NB4 (cell line): ENCODE data around the gene TMBIM4.
A peak's percentile ranks its signal among the peaks of the same experiment; 100 is the strongest.
"Not testable (repeated sequence)": the region's sequence is repeated elsewhere in the genome, so short reads cannot be mapped to it uniquely, and the experiment has no call there.

Source experiments
- DNase-seq: peaks from one replicate; pipeline ENCODE4 v3.0.0; 2010; ENCODE audit warnings: low read depth
- H3K4me3 ChIP-seq: one replicate; pipeline ENCODE4 v1.5.1; 2011; ENCODE audit warnings: mild to moderate bottlenecking, low read depth, low read length, moderate library complexity
- MYC ChIP-seq: IDR thresholded peaks from 2 replicates; pipeline ENCODE4 v1.6.1; 2011; ENCODE audit warnings: low read depth, low read length
- POLR2A ChIP-seq: IDR thresholded peaks from 2 replicates; pipeline ENCODE4 v1.6.1; 2011; ENCODE audit warnings: mild to moderate bottlenecking; ENCODE audit not compliant: insufficient read length; ENCODE audit errors: extremely low read depth
- TF ChIP-seq, protein P1 (sequence below): IDR thresholded peaks from one replicate; pipeline ENCODE4 v1.5.1; 2012; ENCODE audit warnings: low read depth, low read length
- TF ChIP-seq, protein P2 (sequence below): IDR thresholded peaks from 2 replicates; pipeline ENCODE4 v1.6.1; 2011; ENCODE audit warnings: low read depth, low read length

TMBIM4 gene

DNA sequence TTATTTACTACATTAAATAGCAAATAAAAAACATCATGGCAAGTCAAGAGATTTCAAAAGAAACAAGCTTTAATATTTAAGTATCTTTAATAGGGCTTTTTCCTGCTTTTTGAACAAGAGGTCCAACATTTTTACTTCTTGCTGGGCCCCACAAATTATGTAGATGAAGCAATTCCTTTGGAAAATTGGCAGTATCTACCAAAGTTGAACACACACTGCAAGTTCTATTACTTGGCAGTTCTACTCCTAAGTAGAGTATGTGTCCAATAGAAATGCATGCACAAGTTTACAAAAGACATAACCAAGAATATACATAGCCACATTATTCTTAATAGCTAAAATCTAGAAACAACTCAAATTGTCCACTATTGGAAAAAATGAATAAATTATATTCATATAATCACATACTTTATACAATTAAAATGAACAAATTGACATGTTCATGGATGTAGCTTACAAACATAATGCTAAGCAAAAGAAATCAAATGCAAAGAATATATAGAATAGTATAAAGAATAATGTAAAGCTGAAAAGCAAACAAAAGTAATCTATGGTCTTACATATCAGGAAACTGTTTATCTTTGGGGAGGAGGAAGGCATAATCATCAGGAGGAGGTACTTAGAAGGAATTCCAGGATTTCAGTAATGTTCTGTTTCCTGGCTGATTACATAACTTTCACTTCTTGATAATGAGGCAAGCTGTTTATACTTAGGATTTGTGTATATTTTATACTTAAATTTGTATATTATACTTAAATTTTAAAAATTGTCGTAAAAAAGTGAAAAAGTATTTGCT lies 6.5 kb upstream of the TMBIM4 start:
- no peak overlapping the region for H3K4me3 ChIP-seq
- no peak for DNase-seq
- TF ChIP-seq MYC = no peak
- no peak for TF ChIP-seq POLR2A

- not testable (repeated sequence) for DNase-seq
Observed at GRCh38 chr12:66174391-66175325, 4.9 kb upstream of the TMBIM4 start.

DNA sequence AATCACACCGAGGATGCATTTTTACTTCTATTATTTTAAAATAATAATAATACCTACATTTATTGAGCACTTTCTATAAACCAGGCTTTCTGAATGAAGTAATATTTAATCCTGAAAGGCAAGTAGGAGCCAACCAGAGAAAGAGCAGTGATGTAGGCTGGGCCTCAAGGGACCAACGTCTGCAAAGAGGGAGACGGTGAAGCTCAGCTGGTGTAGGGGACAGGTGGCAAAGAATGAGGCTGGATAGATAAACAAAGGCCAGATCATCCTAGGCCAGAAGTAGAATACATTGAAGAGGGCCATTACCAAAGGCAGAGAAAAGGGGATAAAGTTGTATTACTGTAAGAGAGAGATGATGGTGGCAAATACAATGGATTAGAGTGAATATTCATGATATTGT lies 810 bp upstream of the TMBIM4 start:
- DNase-seq = no peak
- H3K4me3 ChIP-seq = peak overlapping the region; percentile 86
- TF ChIP-seq, protein P1, sequence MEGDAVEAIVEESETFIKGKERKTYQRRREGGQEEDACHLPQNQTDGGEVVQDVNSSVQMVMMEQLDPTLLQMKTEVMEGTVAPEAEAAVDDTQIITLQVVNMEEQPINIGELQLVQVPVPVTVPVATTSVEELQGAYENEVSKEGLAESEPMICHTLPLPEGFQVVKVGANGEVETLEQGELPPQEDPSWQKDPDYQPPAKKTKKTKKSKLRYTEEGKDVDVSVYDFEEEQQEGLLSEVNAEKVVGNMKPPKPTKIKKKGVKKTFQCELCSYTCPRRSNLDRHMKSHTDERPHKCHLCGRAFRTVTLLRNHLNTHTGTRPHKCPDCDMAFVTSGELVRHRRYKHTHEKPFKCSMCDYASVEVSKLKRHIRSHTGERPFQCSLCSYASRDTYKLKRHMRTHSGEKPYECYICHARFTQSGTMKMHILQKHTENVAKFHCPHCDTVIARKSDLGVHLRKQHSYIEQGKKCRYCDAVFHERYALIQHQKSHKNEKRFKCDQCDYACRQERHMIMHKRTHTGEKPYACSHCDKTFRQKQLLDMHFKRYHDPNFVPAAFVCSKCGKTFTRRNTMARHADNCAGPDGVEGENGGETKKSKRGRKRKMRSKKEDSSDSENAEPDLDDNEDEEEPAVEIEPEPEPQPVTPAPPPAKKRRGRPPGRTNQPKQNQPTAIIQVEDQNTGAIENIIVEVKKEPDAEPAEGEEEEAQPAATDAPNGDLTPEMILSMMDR = no peak
- TF ChIP-seq, protein P2, sequence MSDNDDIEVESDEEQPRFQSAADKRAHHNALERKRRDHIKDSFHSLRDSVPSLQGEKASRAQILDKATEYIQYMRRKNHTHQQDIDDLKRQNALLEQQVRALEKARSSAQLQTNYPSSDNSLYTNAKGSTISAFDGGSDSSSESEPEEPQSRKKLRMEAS = no peak
- TF ChIP-seq POLR2A (no peak), MYC (no peak)

More at GRCh38 chr12:66174391-66175325, 4.9 kb upstream of the TMBIM4 start:
- not testable (repeated sequence) for H3K4me3 ChIP-seq

DNA sequence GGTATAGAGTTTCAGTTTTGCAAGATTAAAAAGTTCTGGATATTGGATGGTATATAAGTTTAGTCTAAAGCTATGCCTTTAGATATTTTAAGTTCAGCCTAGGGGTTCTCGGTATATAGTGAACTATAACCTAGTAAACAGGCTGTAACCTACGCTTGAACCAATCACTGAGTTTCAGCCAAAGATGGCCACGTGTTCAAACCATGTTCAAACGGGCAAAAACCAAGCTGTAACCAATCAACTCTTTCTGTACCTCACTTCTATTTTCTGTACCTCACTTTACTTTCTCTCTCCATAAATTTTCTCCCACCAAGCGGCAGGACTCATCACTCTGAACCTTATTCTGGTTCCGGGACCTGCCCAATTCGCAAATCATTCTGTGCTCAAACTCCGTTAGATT lies 1.4 kb downstream of the TMBIM4 start:
- H3K4me3 ChIP-seq = peak overlapping the region; percentile 86
- TF ChIP-seq, protein P1 = no peak
- TF ChIP-seq POLR2A = no peak
- TF ChIP-seq MYC = peak; percentile 37; the same call in 1 of the 2 replicates
- TF ChIP-seq, protein P2 = peak; percentile 86
- peak; percentile 31 for DNase-seq

DNA sequence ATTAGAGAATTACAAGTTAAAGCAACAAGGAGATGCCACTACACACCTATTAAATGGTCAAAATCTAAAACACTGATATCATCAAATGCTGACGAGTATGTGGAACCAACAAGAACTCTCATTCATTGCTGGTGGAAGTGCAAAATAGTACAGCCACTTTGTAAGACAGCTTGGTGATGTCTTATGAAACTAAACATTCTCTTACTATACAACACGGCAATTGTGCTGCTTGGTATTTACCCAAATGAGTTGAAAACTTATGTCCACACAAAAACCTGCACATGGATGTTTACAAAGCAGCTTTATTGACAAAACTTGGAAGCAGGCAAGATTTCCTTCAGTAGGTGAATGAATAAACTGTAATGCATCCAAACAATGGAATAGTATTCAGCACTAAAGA lies 3.2 kb downstream of the TMBIM4 start:
- H3K4me3 ChIP-seq = no peak overlapping the region
- TF ChIP-seq MYC (no peak), POLR2A (no peak)

GRCh38 chr12:66165141-66165540 lies 4.7 kb downstream of the TMBIM4 start:
- no peak overlapping the region for H3K4me3 ChIP-seq
- DNase-seq = no peak
- TF ChIP-seq, protein P1 = no peak

More for the DNA sequence above, 3.2 kb downstream of the TMBIM4 start:
- DNase-seq = no peak

GRCh38 chr12:66164349-66164821 lies 5.4 kb downstream of the TMBIM4 start:
- TF ChIP-seq, protein P1 = no peak
- TF ChIP-seq, protein P2 = no peak
- no peak for TF ChIP-seq POLR2A
- no peak for TF ChIP-seq MYC
- no peak for DNase-seq
- no peak overlapping the region for H3K4me3 ChIP-seq
